ENCODE results near the gene MLH1.

MLH1 gene

DNA sequence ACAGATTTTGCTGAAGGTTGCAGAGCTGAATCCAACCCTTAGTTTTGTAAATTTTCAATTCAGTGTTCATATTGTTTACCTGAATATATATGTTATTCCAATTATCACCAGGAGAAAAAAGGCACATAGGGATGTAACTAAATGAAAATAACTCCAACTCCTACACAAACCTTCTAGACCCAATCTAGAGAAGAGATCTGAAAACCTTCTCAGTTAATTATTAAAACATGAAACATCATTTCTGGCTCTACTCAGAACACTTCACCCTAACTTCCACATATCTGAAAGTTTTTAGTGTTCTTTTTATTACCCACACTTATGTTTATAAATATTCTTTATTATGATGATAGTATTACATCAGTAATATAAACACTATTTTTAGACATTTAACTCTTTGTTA is 104.5 kb downstream of the MLH1 start:
- no peak for DNase-seq

DNA sequence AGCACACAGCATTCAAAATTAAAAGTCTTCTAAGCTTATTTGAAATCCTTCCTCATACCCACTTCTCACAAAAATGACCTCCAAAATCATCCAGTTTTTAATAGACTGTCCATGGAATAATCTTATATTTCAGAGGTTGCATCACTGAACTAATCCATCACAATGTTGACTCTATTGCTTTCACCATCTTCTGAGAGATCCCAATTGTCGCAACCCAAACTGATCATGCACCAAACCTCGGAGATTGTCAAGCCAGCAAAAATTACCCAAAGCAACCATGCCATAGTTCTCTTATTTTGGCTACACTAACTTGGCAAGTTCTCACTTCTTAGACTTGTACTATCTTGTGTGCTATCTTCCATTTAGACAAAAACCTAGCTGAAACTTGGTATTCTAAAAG is 105.6 kb downstream of the MLH1 start:
- no peak for DNase-seq

DNA sequence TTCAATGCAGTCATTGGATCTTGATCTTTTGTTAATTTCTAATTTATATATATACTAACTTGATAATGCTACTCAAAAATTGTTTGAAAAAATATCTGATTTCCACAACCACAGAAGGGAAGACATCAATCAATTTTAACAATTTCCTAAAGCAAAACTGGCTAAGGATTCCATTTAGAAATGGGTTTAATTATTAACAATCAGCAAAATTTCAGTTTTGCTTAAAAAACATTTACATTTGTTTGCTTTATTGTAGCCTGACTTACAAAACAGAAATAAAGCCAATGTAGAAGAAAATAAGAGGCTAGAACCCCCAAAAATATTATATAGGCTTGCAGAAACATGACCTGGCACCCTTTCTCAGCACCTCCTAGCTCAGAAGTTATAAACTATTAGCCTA is 106.2 kb downstream of the MLH1 start:
- no peak for DNase-seq

DNA sequence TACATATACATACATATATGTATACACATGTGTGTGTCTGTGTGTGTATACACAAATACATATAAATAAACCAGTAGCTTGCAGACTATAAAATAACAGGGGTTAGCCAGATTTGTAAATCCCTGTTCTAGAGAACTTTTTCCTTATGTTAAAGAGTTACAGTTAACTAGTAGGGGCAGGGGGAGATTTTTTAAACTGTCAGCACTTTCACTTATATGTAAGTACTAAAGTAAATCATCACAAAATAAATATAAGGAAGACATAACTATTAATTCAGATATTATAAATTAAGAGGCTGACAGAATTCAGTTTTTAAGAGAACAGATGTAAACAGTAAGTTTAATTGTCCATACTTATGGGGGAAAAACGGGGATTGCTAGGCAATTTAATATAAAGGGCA is 107.1 kb downstream of the MLH1 start:
- DNase-seq: no peak
